B cell (primary cell): ENCODE data around the gene FBXO9. TPM values are rescaled to one million over a fixed set of nuclear protein-coding genes. Genes with fewer than 3 reads are reported as not detected.

Experiments
- ATAC-seq: fragments of 200-7000 bp; cut with Tn5 transposase; one replicate; pipeline ENCODE4 v1.10.0; 2021; ENCODE audit warnings: low read depth, mild to moderate bottlenecking, moderate number of reproducible peaks, moderate library complexity
- CTCF ChIA-PET: fragments of 350-600 bp; sonication (Branson Sonifier 250); formaldehyde crosslinking; loops from one replicate; lab custom pipeline; 2021; ENCODE audit warnings: antibody characterized with exemption, inconsistent platforms; lab: Charles Lee
- POLR2A ChIA-PET: fragments of 350-600 bp; sonication (Branson Sonifier 250); formaldehyde crosslinking; loops from one replicate; lab custom pipeline; 2021; ENCODE audit warnings: antibody characterized with exemption; lab: Charles Lee
- DNase-seq: peaks from one replicate; pipeline ENCODE4 v3.0.0; 2013
- H2AFZ ChIP-seq: 2 replicates; pipeline ENCODE4 v1.6.1; 2012; ENCODE audit warnings: mild to moderate bottlenecking, low read depth, low read length; ENCODE audit not compliant: insufficient read depth, poor library complexity, severe bottlenecking
- H3K27ac ChIP-seq, 2 donors: 1 replicate in 1 of 2; 2 replicates in 1 of 2; pipeline ENCODE4 v1.5.1; 2012 to 2013; ENCODE audit warnings: low read length in 2 of 2, mild to moderate bottlenecking in 2 of 2, moderate library complexity in 1 of 2
- H3K27me3 ChIP-seq, 4 experiments: fragments of 200-600 bp in 1 of 4; sonication (generic) in 1 of 4; replicated peaks in 1 of 4; 1 replicate in 2 of 4; 2 replicates in 2 of 4; pipeline versions ENCODE4 v1.6.1 to v1.7.0; 2013 to 2016; ENCODE audit warnings: low read length in 3 of 4, mild to moderate bottlenecking in 2 of 4, mixed read lengths in 1 of 4, moderate library complexity in 1 of 4; ENCODE audit not compliant: insufficient read depth in 4 of 4, control insufficient read depth in 3 of 4; ENCODE audit errors: control extremely low read depth in 1 of 4
- H3K36me3 ChIP-seq, 2 experiments: replicated peaks in 1 of 2; 1 replicate in 1 of 2; 2 replicates in 1 of 2; pipeline versions ENCODE4 v1.6.1 to v1.7.1; 2013; ENCODE audit warnings: low read length in 1 of 2; ENCODE audit not compliant: insufficient read depth in 2 of 2, control insufficient read depth in 1 of 2; ENCODE audit errors: control extremely low read depth in 1 of 2, extremely low read depth in 1 of 2
- H3K4me1 ChIP-seq, 2 donors: fragments of 200-600 bp in 1 of 2; sonication (generic) in 1 of 2; 1 replicate in 1 of 2; 2 replicates in 1 of 2; pipeline versions ENCODE4 v1.5.1 to v1.6.1; 2013 to 2017; ENCODE audit warnings: low read length in 2 of 2; ENCODE audit not compliant: control insufficient read depth in 2 of 2, insufficient read depth in 2 of 2
- H3K4me2 ChIP-seq: replicated peaks from 2 replicates; pipeline ENCODE3; 2012; ENCODE audit warnings: mild to moderate bottlenecking, low read depth, low read length; ENCODE audit not compliant: poor library complexity, severe bottlenecking
- H3K4me3 ChIP-seq, 5 experiments: fragments of 200-600 bp in 1 of 5; sonication (generic) in 1 of 5; 1 replicate in 3 of 5; 2 replicates in 2 of 5; pipeline versions ENCODE4 v1.5.1 to v1.7.0; 2011 to 2016; ENCODE audit warnings: low read length in 4 of 5, mild to moderate bottlenecking in 4 of 5, low read depth in 2 of 5, control low read depth in 1 of 5, moderate library complexity in 1 of 5; ENCODE audit not compliant: insufficient read depth in 1 of 5; ENCODE audit errors: control extremely low read depth in 1 of 5, extremely low read depth in 1 of 5
- H3K79me2 ChIP-seq: fragments of 200-600 bp; sonication (generic); one replicate; pipeline ENCODE4 v1.6.0; 2016; ENCODE audit warnings: low read length; ENCODE audit not compliant: control insufficient read depth, insufficient read depth
- H3K9ac ChIP-seq: fragments of 200-600 bp; sonication (generic); 2 replicates; pipeline ENCODE4 v1.6.1; 2017; ENCODE audit warnings: mild to moderate bottlenecking, low read length, moderate library complexity
- H3K9me3 ChIP-seq, 3 donors: one replicate each; pipeline versions ENCODE4 v1.6.1 to v1.7.1; 2013; ENCODE audit warnings: low read length in 2 of 3; ENCODE audit not compliant: control insufficient read depth in 2 of 3, insufficient read depth in 1 of 3; ENCODE audit errors: control extremely low read depth in 1 of 3
- H4K20me1 ChIP-seq: 2 replicates; pipeline ENCODE4 v1.6.0; 2012; ENCODE audit warnings: mild to moderate bottlenecking, low read length; ENCODE audit not compliant: insufficient read depth, control insufficient read depth, poor library complexity, severe bottlenecking
- H3K27ac Mint-ChIP-seq: one replicate; pipeline ENCODE4 v1.8.0; 2021; ENCODE audit warnings: mixed read lengths
- H3K27me3 Mint-ChIP-seq: one replicate; pipeline ENCODE4 v1.8.0; 2021; ENCODE audit warnings: mixed read lengths
- H3K4me1 Mint-ChIP-seq: one replicate; pipeline ENCODE4 v1.8.0; 2021; ENCODE audit warnings: mixed read lengths
- H3K4me3 Mint-ChIP-seq: one replicate; pipeline ENCODE4 v1.8.0; 2021; ENCODE audit warnings: mixed read lengths
- H3K9me3 Mint-ChIP-seq: one replicate; pipeline ENCODE4 v1.8.0; 2022; ENCODE audit warnings: mixed read lengths; ENCODE audit not compliant: insufficient read depth
- CTCF ChIP-seq: fragments of 200-600 bp; IDR thresholded peaks from one replicate; pipeline ENCODE4 v1.8.0; 2022; ENCODE audit warnings: antibody characterized with exemption, mild to moderate bottlenecking
- EZH2 ChIP-seq: IDR thresholded peaks from 2 replicates; pipeline ENCODE4 v1.6.1; 2012; ENCODE audit warnings: borderline replicate concordance, low read depth, mild to moderate bottlenecking, moderate library complexity, low read length; ENCODE audit not compliant: insufficient read depth, poor library complexity, severe bottlenecking
- WGBS: methylation state at CpG from one replicate; pipeline ENCODE4 v1.1.5; 2013; ENCODE audit warnings: missing lambda C conversion rate; ENCODE audit not compliant: insufficient coverage; 5-methylcytosine and 5-hydroxymethylcytosine counted together
- intact Hi-C: fragments of 100-400 bp; cut with micrococcal nuclease; formaldehyde crosslinking; loops from one replicate; pipeline ENCODE4 v1.10.0; 2022
- polyA plus RNA-seq: library from polyadenylated mRNA; depleted of rRNA; stranded (reverse); fragments of >200 nt; gene quantifications from 2 replicates; pipeline ENCODE4 v1.2.3, GENCODE V29; 2012
- total RNA-seq, 2 donors: library from RNA; stranded (reverse); fragments of 120-200 nt in 1 of 2; gene quantifications; 1 replicate in 1 of 2; 2 replicates in 1 of 2; pipeline versions ENCODE4 v1.2.3 to v1.2.4, GENCODE V29; 2013 to 2022

FBXO9 gene
- total and polyA plus RNA-seq, 2 donors (not counting 1 experiment from before 2014, with no cell fraction given) = 105 TPM

DNA sequence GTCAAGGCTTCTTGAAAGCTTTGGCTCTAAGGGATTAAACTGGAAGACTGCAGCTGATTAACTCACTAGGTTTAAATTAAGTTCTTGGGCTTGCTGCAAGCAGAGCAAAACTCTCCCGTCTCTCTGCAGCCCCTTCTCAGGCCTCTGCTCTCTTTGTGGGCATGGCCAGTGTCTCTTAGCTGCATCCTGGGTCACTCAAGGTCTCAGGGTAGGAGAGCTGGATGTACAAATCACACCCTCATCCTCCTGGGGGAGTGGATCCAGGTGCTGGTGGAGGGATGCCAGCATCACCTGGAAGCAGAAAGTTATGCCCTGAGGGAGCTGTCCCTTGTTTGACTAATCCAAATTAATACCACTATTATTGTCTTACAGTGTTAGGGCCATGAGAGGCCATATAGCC is 47.7 kb downstream of the FBXO9 start:
- H3K4me2 ChIP-seq = no peak overlapping the region
- H3K27me3 ChIP-seq = no peaks in the 10 kb centered on the region
- no peak overlapping the region for H3K27ac ChIP-seq
- Mint-ChIP-seq H3K4me3 (no peak overlapping the region), H3K27ac (no peak overlapping the region), H3K27me3 (no peaks in the 10 kb centered on the region), H3K9me3 (peaks cover 7% of the 10 kb centered on the region), H3K4me1 (no peaks in the 10 kb centered on the region)
- 100% methylated on average over 1 of the region's 1 CpG for WGBS
- ChIA-PET POLR2A (no interaction called here), CTCF (no interaction called here)
- TF ChIP-seq EZH2 = no peak
- no peak for TF ChIP-seq CTCF
- intact Hi-C loops = no loop called here
- H3K4me3 ChIP-seq = no peak overlapping the region
- no peaks in the 10 kb centered on the region for H3K79me2 ChIP-seq
- ATAC-seq (no peak), DNase-seq (no peak)
- no peaks in the 10 kb centered on the region for H3K4me1 ChIP-seq
- no peaks in the 10 kb centered on the region for H3K36me3 ChIP-seq
- no peaks in the 10 kb centered on the region for H4K20me1 ChIP-seq
- H3K9me3 ChIP-seq = peaks cover 0 to 2% (median 1%) of the 10 kb centered on the region in 3 donors
- H2AFZ ChIP-seq = no peak overlapping the region
- no peak overlapping the region for H3K9ac ChIP-seq

GRCh38 chr6:53113742-53114141 is 48.5 kb downstream of the FBXO9 start:
- Histone ChIP-seq H3K4me2 (no peak overlapping the region), H2AFZ (no peak overlapping the region), H4K20me1 (no peaks in the 10 kb centered on the region), H3K27me3 (no peaks in the 10 kb centered on the region), H3K9me3 (peaks cover 0 to 2% (median 1%) of the 10 kb centered on the region in 3 donors), H3K9ac (no peak overlapping the region), H3K79me2 (no peaks in the 10 kb centered on the region), H3K27ac (no peak overlapping the region), H3K36me3 (no peaks in the 10 kb centered on the region), H3K4me1 (no peaks in the 10 kb centered on the region), H3K4me3 (no peak overlapping the region)
- Mint-ChIP-seq H3K27me3 (no peaks in the 10 kb centered on the region), H3K27ac (no peak overlapping the region), H3K4me1 (no peaks in the 10 kb centered on the region), H3K9me3 (peaks cover 7% of the 10 kb centered on the region), H3K4me3 (no peak overlapping the region)
- ChIA-PET CTCF (interaction anchor here (1.1 kb wide), 1 partner anchor 611 kb away, joined by 5 read pairs; no protein-coding TSS in a partner anchor), POLR2A (no interaction called here)
- WGBS = no CpG with 5 or more reads among the region's 4 CpGs
- no peak for ATAC-seq
- no peak for DNase-seq
- TF ChIP-seq CTCF = no peak
- no peak for TF ChIP-seq EZH2
- intact Hi-C loops = no loop called here
